HUES6 (cell line): ENCODE data around the gene ZNF568.

Experiments
- H3K27ac ChIP-seq: 2 replicates; pipeline ENCODE4 v1.7.0; 2013; ENCODE audit warnings: low read depth, mild to moderate bottlenecking, low read length, inconsistent platforms
- H3K27me3 ChIP-seq: 2 replicates; pipeline ENCODE4 v1.6.1; 2013; ENCODE audit warnings: low read length; ENCODE audit not compliant: control insufficient read depth, insufficient read depth
- H3K36me3 ChIP-seq: 2 replicates; pipeline ENCODE4 v1.6.1; 2013; ENCODE audit warnings: low read length; ENCODE audit not compliant: control insufficient read depth, insufficient read depth
- H3K4me1 ChIP-seq: 2 replicates; pipeline ENCODE4 v1.6.1; 2013; ENCODE audit warnings: low read length; ENCODE audit not compliant: control insufficient read depth, insufficient read depth
- H3K4me3 ChIP-seq: 2 replicates; pipeline ENCODE4 v1.5.1; 2013; ENCODE audit warnings: low read depth, low read length
- H3K9ac ChIP-seq: one replicate; pipeline ENCODE4 v1.6.1; 2013; ENCODE audit warnings: mild to moderate bottlenecking, low read length
- H3K9me3 ChIP-seq: 2 replicates; pipeline ENCODE4 v1.6.1; 2013; ENCODE audit warnings: low read depth, low read length; ENCODE audit not compliant: control insufficient read depth, insufficient read depth

The ZNF568 gene

GRCh38 chr19:36915992-36916830 lies at the start of gene ZNF568, which contains the start of gene ZNF829:
ZNF568 (plus strand) TSS chr19:36916332; CDS start chr19:36922771, 6,439 bp downstream.
ZNF829 (minus strand) TSS chr19:36916291; CDS start chr19:36915167, 1,124 bp downstream.
- Histone ChIP-seq H3K27me3 (no peaks in the 10 kb centered on the region), H3K9me3 (peaks cover 36% of the 10 kb centered on the region; the same call in 1 of the 2 replicates), H3K4me1 (no peaks in the 10 kb centered on the region), H3K4me3 (peak within 1 kb of the TSS; percentile 74), H3K27ac (peak within 1 kb of the TSS; percentile 74; the same call in 1 of the 2 replicates), H3K9ac (peak within 1 kb of the TSS; percentile 81), H3K36me3 (no peaks in the 10 kb centered on the region; the same call in 1 of the 2 replicates)

- H3K4me1 ChIP-seq, result no peaks in the 10 kb centered on the region
- H3K27ac ChIP-seq, result no peak overlapping the region
- peaks cover 72% of the 10 kb centered on the region for H3K9me3 ChIP-seq
- H3K4me3 ChIP-seq, result no peak overlapping the region
- peaks cover 26% of the 10 kb centered on the region for H3K36me3 ChIP-seq
- no peaks in the 10 kb centered on the region for H3K27me3 ChIP-seq
- no peak overlapping the region for H3K9ac ChIP-seq
Observed at GRCh38 chr19:36876993-36877938, 38.9 kb upstream of the ZNF568 start.

- no peaks in the 10 kb centered on the region for H3K4me1 ChIP-seq
- no peak overlapping the region for H3K4me3 ChIP-seq
- no peak overlapping the region for H3K9ac ChIP-seq
- H3K9me3 ChIP-seq, result peaks cover 79% of the 10 kb centered on the region
- H3K27ac ChIP-seq, result no peak overlapping the region
- peaks cover 36% of the 10 kb centered on the region for H3K36me3 ChIP-seq
- H3K27me3 ChIP-seq, result no peaks in the 10 kb centered on the region
Observed at GRCh38 chr19:36891768-36892357, 24.3 kb upstream of the ZNF568 start.

- H3K9me3 ChIP-seq, result peaks cover 85% of the 10 kb centered on the region
- H3K4me3 ChIP-seq, result no peak overlapping the region
- no peak overlapping the region for H3K27ac ChIP-seq
- no peak overlapping the region for H3K9ac ChIP-seq
- H3K27me3 ChIP-seq, result no peaks in the 10 kb centered on the region
- no peaks in the 10 kb centered on the region for H3K4me1 ChIP-seq
- peaks cover 38% of the 10 kb centered on the region for H3K36me3 ChIP-seq
Observed at GRCh38 chr19:36894849-36895383, 21.2 kb upstream of the ZNF568 start.

- Histone ChIP-seq H3K9ac (no peak overlapping the region), H3K4me1 (no peaks in the 10 kb centered on the region), H3K4me3 (no peak overlapping the region), H3K36me3 (peaks cover 14% of the 10 kb centered on the region; the same call in 1 of the 2 replicates), H3K27me3 (no peaks in the 10 kb centered on the region), H3K27ac (no peak overlapping the region), H3K9me3 (peaks cover 72% of the 10 kb centered on the region)
Observed at GRCh38 chr19:36898422-36898821, 17.7 kb upstream of the ZNF568 start.

- Histone ChIP-seq H3K27me3 (no peaks in the 10 kb centered on the region), H3K4me3 (peak overlapping the region; percentile 74), H3K9ac (no peak overlapping the region), H3K9me3 (peaks cover 32% of the 10 kb centered on the region; the same call in 1 of the 2 replicates), H3K4me1 (no peaks in the 10 kb centered on the region), H3K27ac (no peak overlapping the region), H3K36me3 (no peaks in the 10 kb centered on the region; the same call in 1 of the 2 replicates)
Observed at GRCh38 chr19:36916991-36917390, 859 bp downstream of the ZNF568 start.

- no peak overlapping the region for H3K4me3 ChIP-seq
- no peak overlapping the region for H3K9ac ChIP-seq
- H3K27ac ChIP-seq, result no peak overlapping the region
- H3K27me3 ChIP-seq, result no peaks in the 10 kb centered on the region
- H3K9me3 ChIP-seq, result peaks cover 37% of the 10 kb centered on the region; the same call in 1 of the 2 replicates
- no peaks in the 10 kb centered on the region for H3K4me1 ChIP-seq
- H3K36me3 ChIP-seq, result peaks cover 3% of the 10 kb centered on the region; the same call in 1 of the 2 replicates
Observed at GRCh38 chr19:36918090-36918489, 2.0 kb downstream of the ZNF568 start.

- peaks cover 28% of the 10 kb centered on the region; the same call in 1 of the 2 replicates for H3K9me3 ChIP-seq
- no peak overlapping the region for H3K9ac ChIP-seq
- no peaks in the 10 kb centered on the region for H3K27me3 ChIP-seq
- no peaks in the 10 kb centered on the region for H3K4me1 ChIP-seq
- H3K36me3 ChIP-seq, result 0 out of 2 replicates have a peak, but pooled peaks cover under 1% of the 10 kb centered on the region
- H3K27ac ChIP-seq, result no peak overlapping the region
- no peak overlapping the region for H3K4me3 ChIP-seq
Observed at GRCh38 chr19:36931684-36932083, 15.6 kb downstream of the ZNF568 start.

- Histone ChIP-seq H3K9ac (no peak overlapping the region), H3K4me1 (no peaks in the 10 kb centered on the region), H3K27me3 (no peaks in the 10 kb centered on the region), H3K9me3 (peaks cover 24% of the 10 kb centered on the region; the same call in 1 of the 2 replicates), H3K27ac (no peak overlapping the region), H3K36me3 (peaks cover 5% of the 10 kb centered on the region; the same call in 1 of the 2 replicates), H3K4me3 (no peak overlapping the region)
Observed at GRCh38 chr19:36939153-36939552, 23.0 kb downstream of the ZNF568 start.
